H4 (cell line): Measurements from ENCODE around the gene CPED1. TPM values are rescaled to one million over a fixed set of nuclear protein-coding genes. Genes with fewer than 3 reads are reported as not detected.
"Not testable (repeated sequence)": the region's sequence is repeated elsewhere in the genome, so short reads cannot be mapped to it uniquely, and the experiment has no call there.

Experiments used
- DNase-seq: peaks from one replicate; pipeline ENCODE4 v3.0.0-alpha.2; 2015; ENCODE audit warnings: low spot score
- total RNA-seq: library from RNA; depleted of rRNA; stranded (reverse); fragments of >200 nt; shearing (Covaris generic); gene quantifications from 2 replicates; pipeline ENCODE4 v1.2.3, GENCODE V29; 2014

Gene CPED1
- total RNA-seq, 1 experiment from 2014 or later, result 26.5 TPM

- DNase-seq, result no peak
Measured at GRCh38 chr7:121085922-121086321, 97.4 kb downstream of the CPED1 start.

GRCh38 chr7:121088870-121089269, 100.4 kb downstream of the CPED1 start:
- DNase-seq, result no peak

- DNase-seq, result no peak
Measured at GRCh38 chr7:121094829-121095228, 106.3 kb downstream of the CPED1 start.

GRCh38 chr7:121097577-121097976, 109.1 kb downstream of the CPED1 start:
- no peak for DNase-seq

GRCh38 chr7:121099572-121099971, 111.1 kb downstream of the CPED1 start:
- no peak for DNase-seq

- no peak for DNase-seq
Measured at GRCh38 chr7:121101083-121101482, 112.6 kb downstream of the CPED1 start.

- no peak for DNase-seq
Measured at GRCh38 chr7:121101621-121102020, 113.1 kb downstream of the CPED1 start.

- DNase-seq, result no peak
Measured at GRCh38 chr7:121102619-121103018, 114.1 kb downstream of the CPED1 start.

GRCh38 chr7:121103086-121103485, 114.6 kb downstream of the CPED1 start:
- no peak for DNase-seq

GRCh38 chr7:121103579-121103978, 115.1 kb downstream of the CPED1 start:
- DNase-seq, result no peak

GRCh38 chr7:121105262-121105661, 116.8 kb downstream of the CPED1 start:
- no peak for DNase-seq

GRCh38 chr7:121107923-121108498, 119.5 kb downstream of the CPED1 start:
- peak; percentile 57 for DNase-seq

- no peak for DNase-seq
Measured at GRCh38 chr7:121109145-121109544, 120.6 kb downstream of the CPED1 start.

- no peak for DNase-seq
Measured at GRCh38 chr7:121113288-121113687, 124.8 kb downstream of the CPED1 start.

- DNase-seq, result no peak
Measured at GRCh38 chr7:121116396-121116795, 127.9 kb downstream of the CPED1 start.

- no peak for DNase-seq
Measured at GRCh38 chr7:121119047-121119446, 130.5 kb downstream of the CPED1 start.

- DNase-seq, result no peak
Measured at GRCh38 chr7:121123032-121123431, 134.5 kb downstream of the CPED1 start.

- DNase-seq, result not testable (repeated sequence)
Measured at GRCh38 chr7:121125454-121125853, 136.9 kb downstream of the CPED1 start.

- no peak for DNase-seq
Measured at GRCh38 chr7:121126201-121126600, 137.7 kb downstream of the CPED1 start.

GRCh38 chr7:121126801-121127534, 138.5 kb downstream of the CPED1 start:
- DNase-seq, result peak; percentile 9

GRCh38 chr7:121132940-121133339, 144.4 kb downstream of the CPED1 start:
- no peak for DNase-seq

GRCh38 chr7:121133444-121133843, 144.9 kb downstream of the CPED1 start:
- DNase-seq, result no peak

- DNase-seq, result no peak
Measured at GRCh38 chr7:121137580-121137979, 149.1 kb downstream of the CPED1 start.
